ENCODE data around the gene SLC7A11.

The SLC7A11 gene

DNA sequence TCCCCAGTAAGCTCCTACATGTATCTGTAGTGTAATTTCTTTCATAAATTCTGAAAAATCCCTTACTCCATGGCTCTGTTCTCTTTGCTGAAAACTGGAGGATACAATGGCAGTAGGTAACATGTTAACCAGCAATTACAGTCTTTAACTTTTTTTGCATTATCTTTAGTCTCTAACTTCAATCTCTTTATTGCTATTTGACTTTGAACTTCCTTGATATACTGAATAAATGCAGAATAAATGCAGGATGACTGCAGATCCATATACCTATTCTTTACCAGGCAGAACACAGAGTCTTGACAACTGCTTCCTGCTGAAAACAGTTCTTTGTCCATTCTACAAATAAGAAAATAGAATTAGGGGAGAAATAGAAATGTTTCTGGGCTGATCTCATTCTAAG is 101.3 kb downstream of the SLC7A11 start:
- FAIRE-seq = no peak

DNA sequence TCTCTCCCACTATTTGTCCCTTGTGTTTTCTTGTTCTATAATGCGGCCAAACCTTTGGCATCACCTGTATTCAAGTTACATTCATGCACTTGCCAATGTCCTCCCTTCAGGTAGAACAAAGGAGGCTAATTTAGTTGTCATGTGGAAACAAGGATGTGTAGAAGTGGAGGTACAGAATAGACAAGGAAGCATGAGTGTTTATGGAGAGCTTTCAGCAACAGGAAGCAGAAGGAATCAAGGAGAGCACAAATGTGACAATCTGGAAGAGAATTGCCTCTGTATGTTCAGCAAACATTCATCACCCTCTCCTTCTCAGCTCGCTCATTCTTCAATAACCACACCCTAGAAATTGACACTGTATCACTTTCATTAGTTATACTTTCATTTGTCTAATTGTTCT is 103.4 kb downstream of the SLC7A11 start:
- no peak for FAIRE-seq

DNA sequence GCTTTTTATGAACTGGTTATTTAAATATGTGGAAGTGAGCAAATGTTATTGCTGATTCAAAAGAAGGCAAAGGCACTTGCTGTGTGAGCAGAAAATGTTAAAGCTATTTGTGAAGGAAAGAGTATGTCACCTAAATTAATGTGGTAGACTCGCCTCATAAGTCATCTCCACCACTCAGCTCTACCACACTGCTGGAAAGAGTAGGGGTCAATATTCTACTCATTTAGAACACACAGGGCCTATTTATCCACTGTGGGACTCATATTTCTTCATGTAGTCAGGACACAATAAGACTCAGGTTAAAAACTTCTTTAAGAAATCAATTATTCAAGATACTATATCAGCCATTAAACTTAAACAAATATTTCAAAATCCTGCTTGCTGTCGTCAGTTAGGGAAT is 106.5 kb downstream of the SLC7A11 start:
- FAIRE-seq = no peak

DNA sequence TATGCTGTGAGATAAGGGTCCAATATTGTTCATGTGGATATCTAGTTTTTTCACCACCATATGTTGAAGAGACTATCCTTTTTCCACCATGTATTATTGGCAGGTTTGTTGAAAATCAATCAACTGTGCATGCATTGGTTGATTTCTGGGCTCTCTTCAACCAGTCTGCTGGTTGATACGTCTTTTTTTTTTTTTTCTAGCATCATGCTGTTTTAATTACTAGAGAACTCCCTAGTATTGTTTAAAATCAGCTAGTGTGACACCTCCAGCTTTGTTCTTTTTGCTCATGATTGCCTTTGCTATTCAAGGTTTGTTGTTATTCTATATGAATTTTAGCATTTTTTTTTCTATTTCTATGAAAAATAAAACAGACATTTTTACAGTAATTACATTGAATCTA is 123.9 kb downstream of the SLC7A11 start:
- no peak for FAIRE-seq

DNA sequence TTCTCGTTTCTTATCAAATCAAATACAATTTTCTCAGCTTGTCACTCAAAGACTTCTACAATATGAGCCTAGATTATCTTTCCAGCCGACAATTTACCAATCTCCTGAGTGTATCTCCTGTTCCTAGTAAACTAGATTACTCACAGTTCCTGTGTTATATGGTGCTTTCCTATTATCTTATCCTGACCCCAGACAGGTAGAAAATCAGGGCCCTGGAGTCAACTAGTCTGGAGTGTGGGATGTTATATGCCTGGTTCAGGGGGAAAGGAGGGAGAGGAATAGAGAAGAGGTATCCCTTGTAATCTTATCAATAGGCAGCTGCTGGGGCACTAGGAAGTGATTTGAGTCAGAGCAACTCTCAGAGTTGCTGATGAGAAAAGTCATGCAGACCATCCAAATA is 127.1 kb downstream of the SLC7A11 start:
- FAIRE-seq = no peak

DNA sequence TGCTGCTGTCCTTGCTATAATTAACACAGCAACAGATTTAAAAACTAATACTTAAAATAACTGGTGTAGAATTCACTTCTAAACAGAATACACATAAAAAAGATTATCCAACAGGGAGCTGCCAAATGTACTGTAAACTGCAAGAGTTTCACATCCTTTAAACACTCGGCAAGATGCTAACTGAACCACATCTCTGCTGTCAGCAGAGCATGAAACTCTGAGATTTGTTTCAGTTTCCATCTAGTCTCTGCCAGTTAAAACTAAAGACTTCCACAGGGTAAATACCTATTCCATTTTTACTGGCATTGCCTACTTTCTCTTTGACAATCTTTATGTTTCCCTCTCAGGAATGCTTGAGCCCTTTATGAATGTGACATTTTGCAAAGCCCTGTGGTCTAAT is 127.7 kb downstream of the SLC7A11 start:
- FAIRE-seq = no peak
